ENCODE results near the gene RFNG. TPM values are rescaled to one million over a fixed set of nuclear protein-coding genes. Genes with fewer than 3 reads are reported as not detected.

The RFNG gene
- total and polyA plus RNA-seq, 10 of the 15 experiments (the other 5 are each of a cell fraction or from before 2014, with no cell fraction given) = 0.10 to 19.6 (median 6.2) TPM

DNA sequence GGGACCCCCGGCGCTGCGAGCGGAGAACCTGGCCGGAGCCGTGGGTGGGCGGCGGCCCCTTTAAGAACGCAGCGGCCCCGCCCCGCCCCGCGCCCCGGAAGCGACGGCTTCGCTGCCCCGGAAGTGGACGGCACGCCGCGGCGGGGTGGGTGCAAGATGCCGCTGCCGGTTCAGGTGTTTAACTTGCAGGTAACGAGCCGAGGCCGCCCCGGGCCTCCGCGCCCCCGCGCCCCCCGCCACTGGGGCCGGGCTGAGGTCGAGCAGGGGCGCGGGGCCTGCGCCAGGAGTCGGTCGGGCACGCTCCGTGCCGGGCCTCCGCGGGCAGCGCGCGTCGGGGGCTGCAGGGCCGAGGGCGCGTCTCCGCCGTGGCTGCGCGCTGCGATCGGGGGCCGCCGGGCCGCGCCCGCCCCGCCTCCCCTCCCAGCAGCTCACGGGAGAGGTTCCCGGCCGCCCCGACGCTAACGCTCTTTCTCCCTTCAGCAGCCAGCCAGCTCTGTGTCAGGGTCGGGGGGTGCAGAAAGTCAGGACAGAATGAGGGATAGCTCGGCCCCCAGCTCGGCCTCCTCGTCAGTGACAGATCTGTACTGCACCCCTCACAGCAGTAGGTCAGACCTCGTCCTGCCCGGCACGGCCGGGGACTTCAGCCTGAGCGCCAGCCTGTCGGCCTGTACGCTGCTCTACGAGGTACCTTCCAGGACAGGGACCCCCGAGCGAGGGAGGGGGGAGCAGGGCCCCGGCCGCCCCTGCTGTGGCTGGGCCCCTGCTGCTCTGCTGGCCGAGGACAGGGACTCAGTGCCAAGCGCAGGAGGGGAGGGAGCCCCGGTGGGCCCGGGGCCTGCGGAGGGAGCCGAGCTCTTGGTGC, at the start of gene RFNG, which contains the start of gene GPS1 (continued):
- TF ChIP-seq HSF1 (IDR thresholded peaks at IDR 0.05; ENCODE audit: low read depth, low read length) = no peak
- peak; percentile 67 for TF ChIP-seq BACH1 (IDR thresholded peaks at IDR 0.05; ENCODE audit: borderline replicate concordance)
- TF ChIP-seq ZNF217 (IDR thresholded peaks at IDR 0.05) = no peak
- TF ChIP-seq FOS (IDR thresholded peaks at IDR 0.05; ENCODE audit: borderline replicate concordance, extremely low read depth, insufficient read length) = no peak
- no peak for TF ChIP-seq ETV6 (conservative IDR thresholded peaks at IDR 0.05 in 1 of 2, IDR thresholded peaks at IDR 0.05 in 1 of 2; ENCODE audit: borderline replicate concordance in 1 of 2, low read depth in 1 of 2)
- no peak for TF ChIP-seq RFX5 (IDR thresholded peaks at IDR 0.05; ENCODE audit: low read depth, low read length)
- TF ChIP-seq REST (IDR thresholded peaks at IDR 0.05; ENCODE audit: low read depth, low read length) = no peak
- peak; percentile 24; the same call in 1 of the 2 replicates for TF ChIP-seq TAF1 (IDR thresholded peaks at IDR 0.05; ENCODE audit: borderline replicate concordance, low read depth, low read length)
- no peak for TF ChIP-seq ESRRA (IDR thresholded peaks at IDR 0.05; ENCODE audit: low read length)
- TF ChIP-seq TCF12 (IDR thresholded peaks at IDR 0.05; ENCODE audit: low read depth, low read length) = no peak
- TF ChIP-seq, protein P1, sequence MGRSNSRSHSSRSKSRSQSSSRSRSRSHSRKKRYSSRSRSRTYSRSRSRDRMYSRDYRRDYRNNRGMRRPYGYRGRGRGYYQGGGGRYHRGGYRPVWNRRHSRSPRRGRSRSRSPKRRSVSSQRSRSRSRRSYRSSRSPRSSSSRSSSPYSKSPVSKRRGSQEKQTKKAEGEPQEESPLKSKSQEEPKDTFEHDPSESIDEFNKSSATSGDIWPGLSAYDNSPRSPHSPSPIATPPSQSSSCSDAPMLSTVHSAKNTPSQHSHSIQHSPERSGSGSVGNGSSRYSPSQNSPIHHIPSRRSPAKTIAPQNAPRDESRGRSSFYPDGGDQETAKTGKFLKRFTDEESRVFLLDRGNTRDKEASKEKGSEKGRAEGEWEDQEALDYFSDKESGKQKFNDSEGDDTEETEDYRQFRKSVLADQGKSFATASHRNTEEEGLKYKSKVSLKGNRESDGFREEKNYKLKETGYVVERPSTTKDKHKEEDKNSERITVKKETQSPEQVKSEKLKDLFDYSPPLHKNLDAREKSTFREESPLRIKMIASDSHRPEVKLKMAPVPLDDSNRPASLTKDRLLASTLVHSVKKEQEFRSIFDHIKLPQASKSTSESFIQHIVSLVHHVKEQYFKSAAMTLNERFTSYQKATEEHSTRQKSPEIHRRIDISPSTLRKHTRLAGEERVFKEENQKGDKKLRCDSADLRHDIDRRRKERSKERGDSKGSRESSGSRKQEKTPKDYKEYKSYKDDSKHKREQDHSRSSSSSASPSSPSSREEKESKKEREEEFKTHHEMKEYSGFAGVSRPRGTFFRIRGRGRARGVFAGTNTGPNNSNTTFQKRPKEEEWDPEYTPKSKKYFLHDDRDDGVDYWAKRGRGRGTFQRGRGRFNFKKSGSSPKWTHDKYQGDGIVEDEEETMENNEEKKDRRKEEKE (IDR thresholded peaks at IDR 0.05) = no peak
- TF ChIP-seq PAX5 (IDR thresholded peaks at IDR 0.05; ENCODE audit: borderline replicate concordance, low read depth, low read length) = 0 out of 2 replicates have a peak, but pooled peaks have one; percentile 14
